ENCODE results near the gene LTB4R2. TPM values are rescaled to one million over a fixed set of nuclear protein-coding genes. Genes with fewer than 3 reads are reported as not detected.

Gene LTB4R2
- total and polyA plus RNA-seq, 2 donors (not counting 3 experiments of a cell fraction or from before 2014, with no cell fraction given) = 5.5 to 13.1 TPM

GRCh38 chr14:24314377-24315193 lies 4.6 kb downstream of the LTB4R2 start:
- peaks cover 77% of the 10 kb centered on the region for H3K4me1 ChIP-seq (ENCODE audit: control insufficient read depth, extremely low read depth, insufficient read depth, low read length)
- FAIRE-seq = peak; percentile 69
- BruUV-seq (replicated peaks) = no TSS peak
- no peaks in the 10 kb centered on the region for H3K9me1 ChIP-seq (replicated peaks; ENCODE audit: control insufficient read depth, extremely low read depth, insufficient read depth, low read length)
- H3K36me3 ChIP-seq (ENCODE audit: control insufficient read depth in 2 of 2, extremely low read depth in 1 of 2, insufficient read depth in 2 of 2, low read length in 2 of 2) = peaks cover 0 to 1% of the 10 kb centered on the region in 2 experiments
- peak; percentile 44 for TF ChIP-seq GATA2 (IDR thresholded peaks at IDR 0.05; ENCODE audit: insufficient read depth, insufficient read length, low read depth, low read length)
- TF ChIP-seq MAX (IDR thresholded peaks at IDR 0.05; ENCODE audit: insufficient read depth, insufficient read length) = no peak
- no peak for TF ChIP-seq MYC (IDR thresholded peaks at IDR 0.05; ENCODE audit: low read depth, low read length)
- no peak for TF ChIP-seq CTCF (IDR thresholded peaks at IDR 0.05; ENCODE audit: extremely low read depth in 1 of 2, insufficient read depth in 1 of 2, low read depth in 1 of 2, low read length in 2 of 2)
- no peaks in the 10 kb centered on the region for H3K9me3 ChIP-seq (replicated peaks; ENCODE audit: control insufficient read depth, insufficient read depth, low read length)
- POLR2A ChIA-PET = no interaction called here
- no peak overlapping the region for H3K27ac ChIP-seq (ENCODE audit: insufficient read depth, low read depth, low read length)
- dilution Hi-C loops (cut with MboI; ENCODE audit: extremely low pct_ligation_motif_present, low sequenced_read_pairs) (no loop called here), intact Hi-C loops (cut with micrococcal nuclease) (no loop called here)
- no peak overlapping the region for H3K4me3 ChIP-seq (replicated peaks in 1 of 3; ENCODE audit: insufficient read depth in 1 of 3, low read depth in 1 of 3, low read length in 3 of 3)
- no peak overlapping the region for H2AFZ ChIP-seq (ENCODE audit: low read depth, low read length)
- CTCF ChIA-PET = interaction anchor here (1.1 to 5.3 kb wide), 5 partner anchors 18 to 127 kb away, joined by 3 to 38 read pairs (median 10); partner anchors contain the start of gene TINF2
- no peaks in the 10 kb centered on the region for H4K20me1 ChIP-seq (replicated peaks; ENCODE audit: control insufficient read depth, extremely low read depth, insufficient read depth, low read length)
- no peak overlapping the region for H3K9ac ChIP-seq (replicated peaks; ENCODE audit: extremely low read depth, insufficient read depth, low read length)
- DNase-seq (ENCODE audit: low read depth, low spot score) = no peak
- no peaks in the 10 kb centered on the region for H3K27me3 ChIP-seq (ENCODE audit: control insufficient read depth in 2 of 2, insufficient read depth in 2 of 2, low read length in 2 of 2)
- no peaks in the 10 kb centered on the region for H3K79me2 ChIP-seq (ENCODE audit: control insufficient read depth, insufficient read depth, low read length)
- H3K4me2 ChIP-seq (ENCODE audit: insufficient read depth, low read length) = peak overlapping the region; percentile 14

Data from endothelial cell of umbilical vein (primary cell).